HepG2 (cell line): ENCODE results near the gene KCNJ6. TPM values are rescaled to one million over a fixed set of nuclear protein-coding genes. Genes with fewer than 3 reads are reported as not detected.

ENCODE experiments used
- ATAC-seq: fragments of 200-7000 bp; cut with Tn5 transposase; 3 replicates; pipeline ENCODE4 v1.9.1; 2020; ENCODE audit warnings: mild to moderate bottlenecking, moderate library complexity
- BruUV-seq: library from RNA; stranded (reverse); fragments of 400-500 nt; replicated peaks from 2 replicates; lab custom pipeline; 2021; lab: Mats Ljungman, UMichigan
- CTCF ChIA-PET: fragments of 300-600 bp; formaldehyde crosslinking; extraction: SDS; loops from one replicate; lab custom pipeline; 2021; ENCODE audit warnings: low total read pairs, inconsistent platforms, low intra/inter-chr PET ratio; lab: Yijun Ruan, JAX
- POLR2A ChIA-PET: fragments of 350-600 bp; sonication (Branson Sonifier 250); formaldehyde crosslinking; loops from one replicate; lab custom pipeline; 2020; ENCODE audit warnings: antibody characterized with exemption, inconsistent platforms; lab: Yijun Ruan, JAX
- DNase-seq: peaks from one replicate; pipeline ENCODE4 v3.0.0-alpha.2; 2015; ENCODE audit warnings: low spot score
- FAIRE-seq: peaks from 3 replicates; lab custom pipeline; 2011; peaks lifted over from hg19 to GRCh38; lab: Jason Lieb, UNC
- H2AFZ ChIP-seq: one replicate; pipeline ENCODE4 v1.6.1; 2011; ENCODE audit warnings: low read length, inconsistent platforms
- H3K27ac ChIP-seq: fragments of 300-600 bp; 3 replicates; pipeline ENCODE4 v1.8.0; 2011; ENCODE audit warnings: mixed run types, mild to moderate bottlenecking, mixed read lengths, low read length, inconsistent platforms; ENCODE audit not compliant: insufficient read depth; ENCODE audit errors: extremely low read length
- H3K27me3 ChIP-seq, 2 experiments: fragments of 200-600 bp in 1 of 2; 2 replicates in 1 of 2; 3 replicates in 1 of 2; pipeline versions ENCODE4 v1.6.0 to v1.8.0; 2011; ENCODE audit warnings: low read length in 2 of 2, mild to moderate bottlenecking in 2 of 2, moderate library complexity in 2 of 2, inconsistent platforms in 1 of 2; ENCODE audit not compliant: insufficient read depth in 2 of 2, control insufficient read depth in 1 of 2
- H3K36me3 ChIP-seq, 2 experiments: fragments of 200-600 bp in 1 of 2; replicated peaks in 1 of 2; 2 replicates in 1 of 2; 3 replicates in 1 of 2; pipeline versions ENCODE4 v1.5.1 to v1.8.0; 2011; ENCODE audit warnings: low read length in 2 of 2, inconsistent platforms in 1 of 2; ENCODE audit not compliant: insufficient read depth in 2 of 2, control insufficient read depth in 1 of 2
- H3K4me1 ChIP-seq: 2 replicates; pipeline ENCODE4 v1.5.1; 2012; ENCODE audit warnings: low read length, inconsistent platforms; ENCODE audit not compliant: insufficient read depth
- H3K4me2 ChIP-seq: 2 replicates; pipeline ENCODE4 v1.6.0; 2011; ENCODE audit warnings: low read depth, low read length, inconsistent platforms
- H3K4me3 ChIP-seq, 3 experiments: fragments of 200-600 bp in 1 of 3; sonication (generic), shearing (Covaris generic) in 1 of 3; replicated peaks in 1 of 3; 2 replicates each; pipeline ENCODE4 v1.5.1; 2011 to 2016; ENCODE audit warnings: low read length in 3 of 3, inconsistent platforms in 2 of 3, low read depth in 2 of 3, mild to moderate bottlenecking in 2 of 3, control low read depth in 1 of 3, mixed read lengths in 1 of 3; ENCODE audit not compliant: insufficient read depth in 1 of 3
- H3K79me2 ChIP-seq: one replicate; pipeline ENCODE4 v1.6.1; 2011; ENCODE audit warnings: low read length, inconsistent platforms; ENCODE audit not compliant: insufficient read depth
- H3K9ac ChIP-seq: 2 replicates; pipeline ENCODE4 v1.6.0; 2011; ENCODE audit warnings: mild to moderate bottlenecking, low read depth, low read length, inconsistent platforms; ENCODE audit not compliant: insufficient read depth
- H3K9me3 ChIP-seq: 2 replicates; pipeline ENCODE4 v1.5.1; 2012; ENCODE audit warnings: mild to moderate bottlenecking, low read length
- H4K20me1 ChIP-seq: 2 replicates; pipeline ENCODE4 v1.6.0; 2011; ENCODE audit warnings: inconsistent platforms, mild to moderate bottlenecking, low read length, moderate library complexity; ENCODE audit not compliant: insufficient read depth
- AHR ChIP-seq: IDR thresholded peaks from 2 replicates; pipeline ENCODE4 v1.6.1; 2018; ENCODE audit warnings: missing genetic modification reagents, missing compliant biosample characterization
- CREB1 ChIP-seq, 2 experiments: fragments of 450-650 bp in 1 of 2; IDR thresholded peaks; 2 replicates each; pipeline ENCODE4 v1.6.1; 2016 to 2017; ENCODE audit warnings: control low read depth in 1 of 2, mild to moderate bottlenecking in 1 of 2, missing compliant biosample characterization in 1 of 2, missing genetic modification characterization in 1 of 2
- EED ChIP-seq: sonication (generic); formaldehyde crosslinking; IDR thresholded peaks from 2 replicates; pipeline ENCODE4 v1.5.0; 2020; ENCODE audit warnings: mild to moderate bottlenecking, missing genetic modification reagents
- KLF9 ChIP-seq: IDR thresholded peaks from 2 replicates; pipeline ENCODE4 v1.6.1; 2016; ENCODE audit warnings: low read depth
- PHF21A ChIP-seq: sonication (generic); formaldehyde crosslinking; IDR thresholded peaks from 2 replicates; pipeline ENCODE4 v1.5.0; 2020; ENCODE audit warnings: mild to moderate bottlenecking, missing genetic modification reagents
- RFX1 ChIP-seq: fragments of 450-650 bp; IDR thresholded peaks from 2 replicates; pipeline ENCODE4 v1.6.1; 2017
- SRSF1 ChIP-seq: fragments of 200-400 bp; formaldehyde crosslinking; optimal IDR thresholded peaks from 2 replicates; pipeline ENCODE3; 2017; ENCODE audit warnings: mild to moderate bottlenecking, low read depth, low read length, moderate library complexity
- XRCC5 ChIP-seq: fragments of 200-400 bp; formaldehyde crosslinking; optimal IDR thresholded peaks from 2 replicates; pipeline ENCODE3; 2017; ENCODE audit warnings: mild to moderate bottlenecking, low read length
- ZC3H13 ChIP-seq: sonication (generic); formaldehyde crosslinking; IDR thresholded peaks from 2 replicates; pipeline ENCODE4 v1.8.1; 2023; ENCODE audit warnings: mild to moderate bottlenecking, missing genetic modification reagents, moderate library complexity
- ZNF17 ChIP-seq: sonication (generic); formaldehyde crosslinking; IDR thresholded peaks from 2 replicates; pipeline ENCODE4 v1.5.0; 2020; ENCODE audit warnings: mild to moderate bottlenecking, missing genetic modification reagents
- ZNF264 ChIP-seq: sonication (generic); formaldehyde crosslinking; IDR thresholded peaks from 2 replicates; pipeline ENCODE4 v1.4.0; 2020; ENCODE audit warnings: missing genetic modification reagents
- WGBS: methylation state at CpG from one replicate; pipeline ENCODE4 v1.1.6; 2017; ENCODE audit warnings: low lambda C conversion rate; 5-methylcytosine and 5-hydroxymethylcytosine counted together
- in situ Hi-C: cut with HindIII; loops from 2 replicates; pipeline ENCODE4 v1.10.0; 2017; ENCODE audit warnings: low pct_unique_long_range_greater_than_20kb; ENCODE audit not compliant: extremely low pct_ligation_motif_present
- intact Hi-C: fragments of 100-400 bp; cut with micrococcal nuclease; formaldehyde crosslinking; loops from one replicate; pipeline ENCODE4 v1.10.0; 2022; ENCODE audit not compliant: unreplicated experiment
- polyA plus RNA-seq, 8 experiments: library from polyadenylated mRNA; depleted of rRNA in 3 of 8; stranded (reverse) in 7 of 8; unstranded in 1 of 8; fragments of >200 nt; fragmentation: Illumina TruSeq in 4 of 8; extraction: Trizol in 4 of 8; gene quantifications; 2 replicates each; pipeline versions ENCODE4 v1.2.1 to v1.2.3, GENCODE V29; 2011 to 2016; ENCODE audit warnings: low read depth in 4 of 8, missing spikeins in 1 of 8, mixed read lengths in 1 of 8; ENCODE audit not compliant: insufficient read depth in 1 of 8
- total RNA-seq, 5 experiments: library from RNA; depleted of rRNA; stranded (reverse); fragments of >200 nt; fragmentation: Illumina TruSeq; extraction: Trizol; gene quantifications; 2 replicates each; pipeline ENCODE4 v1.2.3, GENCODE V29; 2016; ENCODE audit warnings: low read depth in 1 of 5
- TF ChIP-seq, protein P1 (sequence below): sonication (generic); formaldehyde crosslinking; IDR thresholded peaks from 2 replicates; pipeline ENCODE4 v1.8.0; 2022; ENCODE audit warnings: mild to moderate bottlenecking, missing genetic modification reagents; ENCODE audit not compliant: insufficient replicate concordance
- TF ChIP-seq, protein P2 (sequence below): sonication (generic); formaldehyde crosslinking; IDR thresholded peaks from 2 replicates; pipeline ENCODE4 v1.5.1; 2020; ENCODE audit warnings: missing genetic modification reagents, mild to moderate bottlenecking, borderline replicate concordance
- TF ChIP-seq, protein P3 (sequence below): IDR thresholded peaks from 2 replicates; pipeline ENCODE4 v1.6.1; 2016; ENCODE audit warnings: missing genetic modification reagents, missing compliant biosample characterization

Gene KCNJ6
- total and polyA plus RNA-seq, 2 of the 13 experiments (the other 11 are each of a cell fraction or from before 2014, with no cell fraction given) = not detected

DNA sequence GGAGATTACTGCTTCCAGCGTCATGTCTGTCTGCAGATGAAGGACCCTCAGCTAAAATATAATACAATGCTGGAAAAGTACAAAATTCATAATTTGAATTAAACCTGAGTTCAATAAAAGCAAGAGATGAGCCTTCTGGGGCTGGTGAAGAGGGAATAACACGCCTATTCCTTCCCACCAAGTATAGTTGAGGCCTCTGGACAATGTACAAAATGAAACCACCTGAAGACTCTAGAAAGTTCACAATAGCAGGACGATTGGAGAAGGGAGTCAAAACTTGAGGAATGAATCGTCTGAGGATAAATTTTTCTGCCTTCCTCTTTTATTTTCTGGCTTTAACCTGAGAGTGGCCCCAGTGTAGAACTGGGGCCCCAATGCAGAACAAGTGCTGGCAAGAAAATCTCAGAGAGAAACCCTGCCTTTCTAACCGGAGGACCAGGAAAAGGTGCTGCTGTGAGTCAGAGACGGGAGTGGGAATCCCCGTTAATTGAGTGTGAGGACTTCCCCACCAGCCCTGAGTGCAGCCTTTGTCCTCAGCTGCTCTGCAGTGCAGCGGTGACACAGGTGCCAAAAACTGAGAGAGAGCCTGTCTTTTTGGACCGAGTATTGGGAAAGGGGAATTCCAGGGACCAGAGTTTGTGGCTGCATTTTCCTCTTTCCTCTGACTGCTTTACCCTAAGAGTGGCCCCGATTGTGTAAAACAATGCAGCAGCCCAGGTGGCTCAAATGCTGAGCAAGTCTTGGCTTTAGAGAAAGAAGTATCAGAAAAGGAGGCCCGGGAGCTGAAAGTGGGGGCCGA, 284.7 kb downstream of the KCNJ6 start (continued):
- TF ChIP-seq, protein P1, sequence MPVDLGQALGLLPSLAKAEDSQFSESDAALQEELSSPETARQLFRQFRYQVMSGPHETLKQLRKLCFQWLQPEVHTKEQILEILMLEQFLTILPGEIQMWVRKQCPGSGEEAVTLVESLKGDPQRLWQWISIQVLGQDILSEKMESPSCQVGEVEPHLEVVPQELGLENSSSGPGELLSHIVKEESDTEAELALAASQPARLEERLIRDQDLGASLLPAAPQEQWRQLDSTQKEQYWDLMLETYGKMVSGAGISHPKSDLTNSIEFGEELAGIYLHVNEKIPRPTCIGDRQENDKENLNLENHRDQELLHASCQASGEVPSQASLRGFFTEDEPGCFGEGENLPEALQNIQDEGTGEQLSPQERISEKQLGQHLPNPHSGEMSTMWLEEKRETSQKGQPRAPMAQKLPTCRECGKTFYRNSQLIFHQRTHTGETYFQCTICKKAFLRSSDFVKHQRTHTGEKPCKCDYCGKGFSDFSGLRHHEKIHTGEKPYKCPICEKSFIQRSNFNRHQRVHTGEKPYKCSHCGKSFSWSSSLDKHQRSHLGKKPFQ (CRISPR knock-in tag) = no peak
- TF ChIP-seq ZNF264 (no peak), CREB1 (IDR thresholded peaks at IDR 0.05) (no peak), CREB1 (CRISPR knock-in tag; IDR thresholded peaks at IDR 0.05) (no peak)
- TF ChIP-seq, protein P2, sequence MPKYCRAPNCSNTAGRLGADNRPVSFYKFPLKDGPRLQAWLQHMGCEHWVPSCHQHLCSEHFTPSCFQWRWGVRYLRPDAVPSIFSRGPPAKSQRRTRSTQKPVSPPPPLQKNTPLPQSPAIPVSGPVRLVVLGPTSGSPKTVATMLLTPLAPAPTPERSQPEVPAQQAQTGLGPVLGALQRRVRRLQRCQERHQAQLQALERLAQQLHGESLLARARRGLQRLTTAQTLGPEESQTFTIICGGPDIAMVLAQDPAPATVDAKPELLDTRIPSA = no peak
- TF ChIP-seq, protein P3, sequence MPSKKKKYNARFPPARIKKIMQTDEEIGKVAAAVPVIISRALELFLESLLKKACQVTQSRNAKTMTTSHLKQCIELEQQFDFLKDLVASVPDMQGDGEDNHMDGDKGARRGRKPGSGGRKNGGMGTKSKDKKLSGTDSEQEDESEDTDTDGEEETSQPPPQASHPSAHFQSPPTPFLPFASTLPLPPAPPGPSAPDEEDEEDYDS = no peak
- TF ChIP-seq, all 625 proteins: peak for 0

DNA sequence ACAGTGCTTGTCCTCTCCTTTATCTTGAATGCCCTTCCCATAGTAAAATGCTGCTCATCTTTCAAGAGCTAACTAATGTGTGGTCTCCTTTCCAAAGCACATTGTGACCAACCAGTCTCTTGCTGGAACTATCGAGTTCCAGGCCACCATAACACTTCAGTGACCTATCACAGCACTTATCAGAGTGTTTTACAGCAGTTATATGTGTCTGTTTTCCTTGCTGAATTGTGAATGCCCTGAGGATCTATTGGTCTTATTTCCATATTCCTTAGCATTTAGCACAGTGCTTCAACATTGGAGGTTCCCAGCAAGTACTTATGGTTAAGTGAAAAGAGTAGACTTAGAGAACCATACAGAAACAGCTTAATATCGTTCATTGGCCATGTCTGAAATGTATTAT, 285.4 kb downstream of the KCNJ6 start:
- Histone ChIP-seq H4K20me1 (no peaks in the 10 kb centered on the region), H2AFZ (no peak overlapping the region), H3K9me3 (no peaks in the 10 kb centered on the region), H3K27ac (no peak overlapping the region), H3K9ac (no peak overlapping the region), H3K4me3 (no peak overlapping the region), H3K27me3 (peaks cover 0 to 12% of the 10 kb centered on the region in 2 experiments; a peak in 2 of 5 replicates), H3K36me3 (no peaks in the 10 kb centered on the region), H3K4me2 (no peak overlapping the region), H3K79me2 (no peaks in the 10 kb centered on the region), H3K4me1 (no peaks in the 10 kb centered on the region)
- no peak for ATAC-seq
- no TSS peak for BruUV-seq
- in situ Hi-C loops (no loop called here), intact Hi-C loops (no loop called here)
- ChIA-PET POLR2A (no interaction called here), CTCF (no interaction called here)
- no peak for FAIRE-seq
- no peak for DNase-seq
- whole genome bisulfite sequencing = 0% methylated on average over 2 of the region's 2 CpGs
- TF ChIP-seq ZNF17 (CRISPR knock-in tag) = no peak
- TF ChIP-seq XRCC5 = no peak
- TF ChIP-seq EED (CRISPR knock-in tag) = no peak
- TF ChIP-seq ZC3H13 (CRISPR knock-in tag) = no peak
- TF ChIP-seq RFX1 = no peak
- TF ChIP-seq KLF9 (CRISPR knock-in tag) = no peak
- TF ChIP-seq SRSF1 = no peak
- TF ChIP-seq PHF21A (CRISPR knock-in tag) = no peak
- TF ChIP-seq AHR (CRISPR knock-in tag) = no peak
